GM12891 (cell line): ENCODE data around the gene ENOX1.
"Not testable (repeated sequence)": the region's sequence is repeated elsewhere in the genome, so short reads cannot be mapped to it uniquely, and the experiment has no call there.

Experiments used
- DNase-seq: peaks from one replicate; pipeline ENCODE4 v3.0.0; 2011; ENCODE audit warnings: low spot score; ENCODE audit not compliant: insufficient read length
- FAIRE-seq: peaks from 2 replicates; lab custom pipeline; 2011; peaks lifted over from hg19 to GRCh38; lab: Jason Lieb, UNC
- PAX5 ChIP-seq: IDR thresholded peaks from 2 replicates; pipeline ENCODE4 v1.6.1; 2011; ENCODE audit warnings: low read length, moderate library complexity, mild to moderate bottlenecking; ENCODE audit not compliant: insufficient read depth, severe bottlenecking
- POLR2A ChIP-seq: IDR thresholded peaks from 2 replicates; pipeline ENCODE4 v1.6.1; 2011; ENCODE audit warnings: low read depth, low read length, control low read depth
- POLR2AphosphoS5 ChIP-seq: IDR thresholded peaks from 2 replicates; pipeline ENCODE4 v1.6.1; 2011; ENCODE audit warnings: low read depth, low read length, control low read depth
- POU2F2 ChIP-seq: IDR thresholded peaks from 2 replicates; pipeline ENCODE4 v1.6.1; 2011; ENCODE audit warnings: low read depth, mild to moderate bottlenecking, control low read depth, low read length, moderate library complexity
- SPI1 ChIP-seq: IDR thresholded peaks from 2 replicates; pipeline ENCODE4 v1.6.1; 2011; ENCODE audit warnings: low read depth, low read length, control low read depth
- TAF1 ChIP-seq: IDR thresholded peaks from 2 replicates; pipeline ENCODE4 v1.6.1; 2011; ENCODE audit warnings: low read depth, low read length, control low read depth

ENOX1 gene

GRCh38 chr13:43171489-43171888 is 615.3 kb downstream of the ENOX1 start:
- no peak for FAIRE-seq
- no peak for DNase-seq
- no peak for TF ChIP-seq POU2F2
- peak; percentile 88 for TF ChIP-seq SPI1

- FAIRE-seq (no peak), DNase-seq (no peak)
- TF ChIP-seq POLR2AphosphoS5 (no peak), POLR2A (no peak), POU2F2 (no peak), PAX5 (no peak), TAF1 (no peak), SPI1 (no peak)
Observed at GRCh38 chr13:43170506-43170905, 616.3 kb downstream of the ENOX1 start.

- not testable (repeated sequence) for FAIRE-seq, DNase-seq
Observed at GRCh38 chr13:43168434-43168833, 618.3 kb downstream of the ENOX1 start.

- no peak for FAIRE-seq
- TF ChIP-seq POLR2A: no peak
- TF ChIP-seq PAX5: no peak
- TF ChIP-seq TAF1: no peak
- no peak for TF ChIP-seq SPI1
- no peak for TF ChIP-seq POU2F2
- TF ChIP-seq POLR2AphosphoS5: no peak
- DNase-seq: no peak
Observed at GRCh38 chr13:43167731-43168130, 619.0 kb downstream of the ENOX1 start.

GRCh38 chr13:43166644-43167457 is 619.9 kb downstream of the ENOX1 start:
- DNase-seq: no peak
- TF ChIP-seq PAX5 (no peak), POU2F2 (no peak), POLR2A (no peak), POLR2AphosphoS5 (no peak), TAF1 (no peak), SPI1 (no peak)
- peak; percentile 52 for FAIRE-seq
